ENCODE data around the gene PPP1R18.

GRCh38 chr6:30681766-30682142 lies 4.7 kb downstream of the PPP1R18 start:
- TF ChIP-seq CTCF (IDR thresholded peaks at IDR 0.05) (no peak), POLR2A (IDR thresholded peaks at IDR 0.05) (no peak)

Data from body of pancreas (tissue), 4 donors.